HL-60 (cell line): ENCODE data around the gene USF2.

ENCODE experiments used
- DNase-seq, 2 experiments: peaks; one replicate each; pipeline ENCODE4 v3.0.0-alpha.2; 2010 to 2020; ENCODE audit warnings: low read depth in 1 of 2, low spot score in 1 of 2
- H3K27ac ChIP-seq: fragments of 250-450 bp; sonication (Bioruptor Pico); replicated peaks from 2 replicates; pipeline ENCODE4 v1.5.1; 2020; ENCODE audit warnings: mild to moderate bottlenecking, moderate library complexity
- H3K27me3 ChIP-seq: fragments of 250-450 bp; sonication (Bioruptor Pico); 2 replicates; pipeline ENCODE4 v1.5.1; 2021; ENCODE audit warnings: mild to moderate bottlenecking, moderate library complexity; ENCODE audit not compliant: insufficient read depth, poor library complexity, severe bottlenecking
- H3K4me3 ChIP-seq: replicated peaks from 2 replicates; pipeline ENCODE4 v1.5.1; 2011; ENCODE audit warnings: mild to moderate bottlenecking, control low read depth, low read length; ENCODE audit not compliant: insufficient read depth
- GABPA ChIP-seq: IDR thresholded peaks from 2 replicates; pipeline ENCODE4 v1.6.1; 2012; ENCODE audit warnings: low read depth
- POLR2AphosphoS5 ChIP-seq: IDR thresholded peaks from 2 replicates; pipeline ENCODE4 v1.6.1; 2012; ENCODE audit warnings: low read depth
- SPI1 ChIP-seq: IDR thresholded peaks from 2 replicates; pipeline ENCODE4 v1.6.1; 2012; ENCODE audit warnings: low read depth, mild to moderate bottlenecking, borderline replicate concordance
- TF ChIP-seq, protein P1 (sequence below): IDR thresholded peaks from 2 replicates; pipeline ENCODE4 v1.6.1; 2012; ENCODE audit warnings: low read depth; ENCODE audit not compliant: insufficient replicate concordance
- TF ChIP-seq, protein P2 (sequence below): IDR thresholded peaks from one replicate; pipeline ENCODE4 v1.5.1; 2011; ENCODE audit warnings: low read length, control low read depth, inconsistent platforms; ENCODE audit not compliant: insufficient read depth

Gene USF2

DNA sequence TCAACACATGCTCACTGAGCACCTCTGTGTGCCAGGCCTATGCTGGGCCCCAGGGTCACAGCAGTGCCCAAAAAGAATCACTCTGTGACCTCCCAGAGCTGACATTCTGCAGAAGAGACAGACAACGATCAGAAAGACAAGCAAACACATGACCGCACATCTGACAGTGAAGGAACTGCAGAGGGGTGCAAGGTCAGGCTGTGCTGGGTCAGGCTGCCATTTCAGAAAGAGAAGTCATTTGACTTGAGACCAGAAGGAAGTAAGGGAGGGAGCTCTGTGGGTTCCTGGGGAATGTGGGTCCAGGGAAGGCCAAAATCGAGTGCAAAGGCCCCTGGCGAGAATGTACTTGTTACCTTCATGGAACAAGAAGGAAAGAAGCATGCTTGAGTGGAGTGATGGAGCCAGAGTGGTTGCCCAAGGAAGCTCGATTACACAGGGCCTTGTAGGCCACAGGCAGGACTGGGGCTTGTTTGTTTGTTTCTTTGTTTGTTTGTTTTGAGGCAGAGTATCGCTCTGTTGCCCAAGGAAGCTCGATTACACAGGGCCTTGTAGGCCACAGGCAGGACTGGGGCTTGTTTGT, 48.8 kb downstream of the USF2 start:
- Histone ChIP-seq H3K27me3 (no peaks in the 10 kb centered on the region), H3K4me3 (no peak overlapping the region), H3K27ac (no peak overlapping the region)
- TF ChIP-seq, protein P1, sequence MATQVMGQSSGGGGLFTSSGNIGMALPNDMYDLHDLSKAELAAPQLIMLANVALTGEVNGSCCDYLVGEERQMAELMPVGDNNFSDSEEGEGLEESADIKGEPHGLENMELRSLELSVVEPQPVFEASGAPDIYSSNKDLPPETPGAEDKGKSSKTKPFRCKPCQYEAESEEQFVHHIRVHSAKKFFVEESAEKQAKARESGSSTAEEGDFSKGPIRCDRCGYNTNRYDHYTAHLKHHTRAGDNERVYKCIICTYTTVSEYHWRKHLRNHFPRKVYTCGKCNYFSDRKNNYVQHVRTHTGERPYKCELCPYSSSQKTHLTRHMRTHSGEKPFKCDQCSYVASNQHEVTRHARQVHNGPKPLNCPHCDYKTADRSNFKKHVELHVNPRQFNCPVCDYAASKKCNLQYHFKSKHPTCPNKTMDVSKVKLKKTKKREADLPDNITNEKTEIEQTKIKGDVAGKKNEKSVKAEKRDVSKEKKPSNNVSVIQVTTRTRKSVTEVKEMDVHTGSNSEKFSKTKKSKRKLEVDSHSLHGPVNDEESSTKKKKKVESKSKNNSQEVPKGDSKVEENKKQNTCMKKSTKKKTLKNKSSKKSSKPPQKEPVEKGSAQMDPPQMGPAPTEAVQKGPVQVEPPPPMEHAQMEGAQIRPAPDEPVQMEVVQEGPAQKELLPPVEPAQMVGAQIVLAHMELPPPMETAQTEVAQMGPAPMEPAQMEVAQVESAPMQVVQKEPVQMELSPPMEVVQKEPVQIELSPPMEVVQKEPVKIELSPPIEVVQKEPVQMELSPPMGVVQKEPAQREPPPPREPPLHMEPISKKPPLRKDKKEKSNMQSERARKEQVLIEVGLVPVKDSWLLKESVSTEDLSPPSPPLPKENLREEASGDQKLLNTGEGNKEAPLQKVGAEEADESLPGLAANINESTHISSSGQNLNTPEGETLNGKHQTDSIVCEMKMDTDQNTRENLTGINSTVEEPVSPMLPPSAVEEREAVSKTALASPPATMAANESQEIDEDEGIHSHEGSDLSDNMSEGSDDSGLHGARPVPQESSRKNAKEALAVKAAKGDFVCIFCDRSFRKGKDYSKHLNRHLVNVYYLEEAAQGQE = no peak
- TF ChIP-seq SPI1 (no peak), POLR2AphosphoS5 (no peak), GABPA (no peak)
- TF ChIP-seq, protein P2, sequence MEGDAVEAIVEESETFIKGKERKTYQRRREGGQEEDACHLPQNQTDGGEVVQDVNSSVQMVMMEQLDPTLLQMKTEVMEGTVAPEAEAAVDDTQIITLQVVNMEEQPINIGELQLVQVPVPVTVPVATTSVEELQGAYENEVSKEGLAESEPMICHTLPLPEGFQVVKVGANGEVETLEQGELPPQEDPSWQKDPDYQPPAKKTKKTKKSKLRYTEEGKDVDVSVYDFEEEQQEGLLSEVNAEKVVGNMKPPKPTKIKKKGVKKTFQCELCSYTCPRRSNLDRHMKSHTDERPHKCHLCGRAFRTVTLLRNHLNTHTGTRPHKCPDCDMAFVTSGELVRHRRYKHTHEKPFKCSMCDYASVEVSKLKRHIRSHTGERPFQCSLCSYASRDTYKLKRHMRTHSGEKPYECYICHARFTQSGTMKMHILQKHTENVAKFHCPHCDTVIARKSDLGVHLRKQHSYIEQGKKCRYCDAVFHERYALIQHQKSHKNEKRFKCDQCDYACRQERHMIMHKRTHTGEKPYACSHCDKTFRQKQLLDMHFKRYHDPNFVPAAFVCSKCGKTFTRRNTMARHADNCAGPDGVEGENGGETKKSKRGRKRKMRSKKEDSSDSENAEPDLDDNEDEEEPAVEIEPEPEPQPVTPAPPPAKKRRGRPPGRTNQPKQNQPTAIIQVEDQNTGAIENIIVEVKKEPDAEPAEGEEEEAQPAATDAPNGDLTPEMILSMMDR = no peak
- peak in 1 of 2 experiments; percentile 17 for DNase-seq

DNA sequence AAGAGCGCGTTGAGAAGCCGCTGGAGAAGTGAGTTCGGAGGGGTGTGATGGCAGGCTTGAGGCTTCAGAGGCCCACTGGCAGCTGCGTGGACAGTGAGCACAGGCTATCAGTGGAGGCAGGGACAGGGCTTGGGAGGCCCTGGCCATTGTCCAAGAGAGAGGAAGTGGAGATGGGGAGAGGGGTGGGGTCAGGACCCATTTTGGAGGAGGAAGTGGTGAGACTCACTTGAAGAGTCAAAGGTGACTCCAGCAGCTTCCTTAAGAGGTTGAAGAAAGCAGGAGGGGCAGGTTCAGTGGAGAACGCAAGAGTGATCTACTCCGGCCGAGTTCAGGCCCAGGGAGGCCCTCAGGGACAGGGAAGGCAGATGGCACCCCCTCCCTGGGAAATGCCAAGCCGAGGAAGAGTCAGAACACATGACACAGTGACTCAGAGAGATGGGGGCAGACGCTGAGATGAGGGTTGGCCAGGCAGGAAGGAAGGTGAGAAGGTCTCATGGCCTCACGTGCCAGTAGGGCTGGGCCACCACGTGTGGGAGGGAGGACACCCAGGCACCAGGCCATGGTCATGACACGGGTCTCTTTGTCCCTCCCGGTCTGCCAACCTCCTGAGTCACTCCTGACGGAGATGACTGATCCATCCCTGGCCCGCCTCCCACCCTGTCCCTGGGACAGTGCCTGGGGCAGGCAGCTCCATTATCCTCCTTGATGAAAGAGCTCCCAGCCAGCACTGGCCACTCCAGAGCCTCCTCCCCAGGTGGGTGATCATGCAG, 50.1 kb downstream of the USF2 start:
- no peak overlapping the region for H3K4me3 ChIP-seq
- DNase-seq = peak; percentile 43 to 80
- peak overlapping the region; percentile 20; the same call in 1 of the 2 replicates for H3K27ac ChIP-seq
- no peaks in the 10 kb centered on the region for H3K27me3 ChIP-seq
- TF ChIP-seq POLR2AphosphoS5 (no peak), SPI1 (peak; percentile 78)

DNA sequence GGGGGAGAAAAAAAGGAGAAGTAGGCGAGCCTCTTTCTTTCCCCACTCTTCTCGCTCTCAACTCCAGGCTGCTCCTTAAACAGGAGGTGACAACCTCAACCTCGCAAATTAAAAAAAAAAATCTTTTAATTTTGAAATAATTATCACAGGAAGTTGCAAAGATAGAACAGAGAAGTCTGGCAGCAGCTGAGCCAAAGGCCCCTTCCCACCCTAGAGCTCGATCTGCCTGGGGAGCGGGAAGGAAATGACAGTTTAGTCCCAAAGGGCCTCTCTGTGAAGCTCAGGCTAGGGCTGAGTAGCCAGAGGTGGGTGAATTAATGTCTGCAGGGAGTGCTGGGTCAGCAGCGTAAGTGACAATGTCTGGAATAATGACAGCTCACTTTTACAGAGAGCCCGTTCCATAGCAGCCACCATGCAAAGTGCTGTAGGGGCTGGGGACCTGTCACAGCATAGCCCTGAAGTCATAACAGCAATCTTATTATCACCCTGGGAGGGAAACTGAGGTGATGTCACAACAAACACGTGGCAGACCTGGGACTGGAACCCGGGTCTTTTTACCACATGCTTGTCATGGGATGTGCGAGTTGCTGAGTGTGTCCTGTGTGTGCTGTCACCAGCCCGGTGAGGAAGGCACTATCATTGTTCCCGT, 51.4 kb downstream of the USF2 start:
- no peak overlapping the region for H3K4me3 ChIP-seq
- no peaks in the 10 kb centered on the region for H3K27me3 ChIP-seq
- no peak; the same call in 1 of the 2 replicates for TF ChIP-seq SPI1
- TF ChIP-seq, protein P2 = no peak
- TF ChIP-seq, protein P1 = no peak
- TF ChIP-seq POLR2AphosphoS5 = no peak
- TF ChIP-seq GABPA = no peak
- peak in 1 of 2 experiments; percentile 61 for DNase-seq
- peak overlapping the region; percentile 64 for H3K27ac ChIP-seq

DNA sequence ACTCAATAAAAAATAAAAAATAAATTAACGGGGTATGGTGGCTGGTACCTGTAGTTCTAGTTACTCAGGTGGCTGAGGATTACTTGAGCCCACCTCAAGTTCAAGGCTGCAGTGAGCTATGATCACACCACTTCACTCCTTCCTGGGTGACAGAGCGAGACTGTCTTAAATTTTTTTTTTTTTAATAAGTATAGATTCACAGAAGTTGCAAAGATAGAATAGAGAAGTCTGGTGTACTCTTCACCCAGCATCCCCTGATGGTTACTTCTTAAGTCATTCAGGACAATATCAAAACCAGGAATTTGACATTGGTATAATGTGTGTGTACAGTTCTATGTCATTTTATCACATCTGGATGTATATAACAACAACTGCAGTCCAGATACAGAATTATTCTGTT, 52.5 kb downstream of the USF2 start:
- Histone ChIP-seq H3K27ac (no peak overlapping the region), H3K4me3 (no peak overlapping the region), H3K27me3 (no peaks in the 10 kb centered on the region)
- TF ChIP-seq SPI1 (no peak), POLR2AphosphoS5 (no peak), GABPA (no peak)
- TF ChIP-seq, protein P2 = no peak
- TF ChIP-seq, protein P1 = no peak
- no peak for DNase-seq
